GM18499 (cell line): ENCODE results near the gene DUSP10.
A peak's percentile ranks its signal among the peaks of the same experiment; 100 is the strongest.

Experiments used
- ATAC-seq: cut with Tn5 transposase; IDR thresholded peaks from one replicate; pipeline ENCODE4 v1.9.1; 2021; ENCODE audit warnings: moderate number of reproducible peaks; ENCODE audit not compliant: insufficient read depth, unreplicated experiment

DUSP10 gene

DNA sequence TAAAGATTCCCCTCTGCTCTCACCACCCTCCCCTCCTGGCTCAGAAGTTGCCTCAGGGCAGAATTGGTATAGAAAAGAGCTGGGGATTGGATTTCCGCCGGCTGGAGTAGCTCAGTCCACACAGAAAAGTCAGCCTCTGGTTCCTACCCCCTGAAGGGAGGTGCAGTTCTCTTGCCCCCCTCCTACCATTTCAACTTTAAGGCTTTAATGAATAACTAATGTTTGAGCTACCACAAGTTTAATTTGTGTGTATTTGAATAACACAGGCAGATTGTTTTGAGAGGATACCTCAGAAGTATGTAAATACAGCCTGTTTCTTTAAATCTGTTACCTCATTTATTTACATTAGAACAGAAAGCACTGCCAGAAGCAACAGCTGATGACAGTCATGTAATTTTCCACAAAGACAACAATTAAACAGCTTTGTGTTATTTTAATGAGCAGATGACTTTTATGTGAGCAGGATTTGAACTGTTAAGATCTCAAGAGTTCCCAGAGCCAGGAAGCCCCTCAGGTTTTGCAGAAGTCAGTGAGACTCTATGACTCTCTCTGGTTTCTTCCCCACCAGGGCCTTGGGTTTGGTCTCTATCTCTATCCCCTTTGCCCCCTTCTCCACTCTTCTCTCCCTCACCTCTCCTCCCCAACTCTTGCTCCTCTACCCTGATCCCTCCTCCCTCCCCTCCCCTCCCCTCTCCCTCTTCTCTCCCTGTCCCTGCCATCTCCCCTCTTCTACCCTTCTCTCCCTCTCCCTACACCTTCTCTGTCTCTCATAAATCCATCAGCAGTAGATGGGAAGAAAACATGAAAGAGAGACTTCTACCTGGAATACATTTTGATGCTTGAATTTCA, 26.3 kb downstream of the DUSP10 start:
- no peak for ATAC-seq

DNA sequence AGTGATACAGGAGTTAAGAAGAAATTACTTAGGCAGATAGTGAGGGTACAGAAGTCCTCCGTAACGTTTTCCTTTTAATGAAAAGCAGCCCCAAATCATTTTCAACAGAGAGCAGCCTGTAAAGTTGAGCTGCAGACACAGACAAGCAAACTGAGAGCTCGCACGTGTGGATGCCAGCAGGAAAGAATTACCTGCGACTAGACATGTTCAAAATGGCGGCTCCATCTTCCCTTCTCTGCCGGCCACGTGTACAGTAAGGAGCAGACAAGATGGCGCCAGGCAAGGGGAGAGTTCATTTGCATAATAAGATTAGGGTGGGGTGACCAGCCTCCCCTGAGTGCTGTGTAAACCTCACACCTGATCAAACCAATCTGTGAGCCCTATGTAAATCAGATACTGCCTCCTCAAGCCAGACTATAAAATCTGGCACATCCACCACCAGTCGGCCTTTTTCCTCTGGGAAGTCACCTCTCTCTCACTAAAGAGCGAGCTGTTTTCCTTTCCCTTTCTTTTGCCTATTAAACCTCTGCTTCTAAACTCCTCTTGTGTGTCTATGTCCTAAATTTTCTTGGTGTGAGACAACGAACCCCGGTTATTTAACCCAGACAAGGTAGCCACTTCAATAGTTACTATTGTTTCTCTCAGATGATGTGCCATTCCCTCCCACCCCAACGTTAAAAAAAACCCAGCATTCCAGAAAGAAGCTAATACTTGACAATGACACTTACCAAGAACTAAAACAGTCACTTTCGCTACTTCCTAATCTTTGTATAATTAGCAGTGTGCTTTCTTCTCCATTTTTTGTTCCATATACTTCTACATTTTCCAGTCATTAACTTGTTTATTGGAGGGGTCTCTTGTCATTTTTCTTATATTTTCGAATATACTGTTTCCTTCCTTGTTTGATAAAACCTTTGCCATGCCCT, 27.4 kb downstream of the DUSP10 start:
- ATAC-seq, result no peak

DNA sequence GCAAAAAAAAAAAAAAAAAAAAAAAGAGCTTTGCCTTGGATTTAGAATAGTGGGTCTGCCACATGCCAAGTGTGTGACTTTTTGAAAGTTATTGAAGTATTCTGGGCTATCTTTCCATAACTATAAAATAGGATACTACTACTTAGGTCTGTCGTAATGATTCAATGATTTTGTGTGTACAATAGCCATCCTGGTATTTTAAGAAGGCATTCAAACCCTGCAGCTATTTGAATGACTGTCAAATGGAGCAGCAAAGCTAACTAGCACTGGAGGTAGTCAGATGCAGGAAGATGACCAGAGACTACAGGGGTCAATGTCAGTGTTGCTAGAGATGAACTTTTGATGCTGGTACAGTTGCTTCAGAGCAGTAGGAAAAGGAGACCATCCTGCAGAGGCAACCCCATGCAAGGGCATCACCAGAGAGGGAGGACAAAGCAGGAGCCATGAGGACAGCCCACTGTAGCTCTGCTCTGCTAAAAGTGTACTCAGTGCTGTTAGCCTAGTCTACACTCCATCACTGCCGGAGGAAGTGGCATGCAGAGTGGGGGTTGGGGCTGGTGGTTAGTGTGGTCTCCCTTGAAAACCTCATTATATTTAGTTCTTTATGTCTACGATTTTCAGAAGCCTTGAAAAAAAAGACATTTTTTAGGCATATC, 29.0 kb downstream of the DUSP10 start:
- ATAC-seq, result peak; percentile 44

DNA sequence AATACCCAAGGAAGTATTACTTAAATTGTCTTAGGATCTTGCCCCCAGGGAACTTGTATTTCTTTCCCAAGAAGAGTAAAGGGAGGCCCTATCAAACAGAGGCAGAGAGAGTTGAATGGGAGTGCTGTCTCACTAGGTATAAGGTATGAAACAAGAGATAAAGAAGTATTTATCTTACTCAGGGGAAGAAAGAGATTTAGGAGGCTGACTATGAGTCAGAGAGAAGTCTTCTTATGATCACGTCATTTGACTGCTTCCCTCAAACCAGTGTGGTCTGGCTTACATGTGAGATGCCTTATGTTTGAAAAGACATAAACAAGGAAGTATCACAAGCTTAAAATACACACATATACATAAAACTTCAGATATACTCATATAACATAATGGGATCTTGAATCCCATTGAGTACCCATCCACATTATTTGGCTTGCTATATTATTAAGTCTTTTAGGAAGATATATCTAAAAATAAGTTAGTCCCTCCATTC, 29.6 kb downstream of the DUSP10 start:
- ATAC-seq, result peak; percentile 46

DNA sequence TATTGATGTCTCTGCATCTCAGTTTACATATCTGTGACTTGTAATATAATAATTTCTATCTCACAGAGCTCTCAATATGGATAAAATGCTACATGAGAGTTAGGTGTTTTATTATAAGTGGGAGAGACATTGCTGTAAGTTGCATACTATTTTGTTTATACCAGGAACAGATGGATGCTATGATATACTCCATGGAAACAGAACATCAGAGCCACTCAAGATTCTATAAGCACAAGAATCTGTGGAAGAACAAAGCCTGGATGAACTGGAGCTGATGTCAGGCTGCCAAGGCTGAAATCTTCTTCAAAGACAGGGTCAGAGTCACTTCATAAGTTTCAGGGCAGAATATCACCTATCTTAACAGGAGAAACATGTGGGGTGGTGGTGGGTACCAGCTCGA, 30.2 kb downstream of the DUSP10 start:
- ATAC-seq, result no peak

DNA sequence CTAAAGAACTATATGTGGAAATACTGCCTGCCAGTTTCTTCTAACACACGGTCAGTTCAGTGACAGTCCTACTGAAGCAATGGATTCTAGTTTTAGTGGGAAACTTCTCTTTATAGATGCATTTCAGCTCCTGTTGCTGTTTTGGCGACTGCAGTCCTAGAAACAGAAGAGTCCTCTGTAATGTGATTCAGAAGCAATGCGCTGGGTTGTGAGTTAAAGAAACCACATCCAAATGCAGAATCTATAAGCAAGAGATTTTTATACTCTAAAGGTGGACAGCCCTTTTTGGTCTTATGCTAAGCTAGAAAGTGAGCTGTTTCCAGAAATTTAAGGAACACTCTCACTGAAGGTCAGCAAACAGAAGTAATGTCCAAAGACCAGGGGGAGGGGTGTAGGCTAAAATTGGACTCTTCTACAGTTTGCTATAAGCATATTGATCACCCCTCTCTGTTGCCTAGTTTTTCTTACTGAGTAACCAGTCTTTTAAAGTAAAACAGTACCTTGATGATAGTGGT, 30.8 kb downstream of the DUSP10 start:
- no peak for ATAC-seq

DNA sequence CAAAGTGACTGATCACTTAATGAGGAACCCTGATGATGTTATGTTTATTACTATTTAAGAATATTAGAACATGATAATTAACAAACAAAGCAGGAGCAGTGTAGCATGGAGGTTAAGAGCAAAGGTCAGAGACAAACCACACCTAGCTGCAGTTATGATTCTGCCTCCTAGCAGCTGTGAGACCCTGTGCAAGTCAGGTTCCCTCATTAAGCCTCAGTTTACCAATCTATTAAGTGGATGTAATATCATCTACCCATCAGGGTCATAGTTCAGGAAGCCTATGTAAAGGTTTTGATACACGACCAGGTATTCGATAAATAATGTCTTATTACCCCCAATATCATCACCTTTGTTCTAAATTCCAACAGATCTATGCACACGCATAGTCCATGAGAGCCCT, 32.0 kb downstream of the DUSP10 start:
- ATAC-seq, result no peak

DNA sequence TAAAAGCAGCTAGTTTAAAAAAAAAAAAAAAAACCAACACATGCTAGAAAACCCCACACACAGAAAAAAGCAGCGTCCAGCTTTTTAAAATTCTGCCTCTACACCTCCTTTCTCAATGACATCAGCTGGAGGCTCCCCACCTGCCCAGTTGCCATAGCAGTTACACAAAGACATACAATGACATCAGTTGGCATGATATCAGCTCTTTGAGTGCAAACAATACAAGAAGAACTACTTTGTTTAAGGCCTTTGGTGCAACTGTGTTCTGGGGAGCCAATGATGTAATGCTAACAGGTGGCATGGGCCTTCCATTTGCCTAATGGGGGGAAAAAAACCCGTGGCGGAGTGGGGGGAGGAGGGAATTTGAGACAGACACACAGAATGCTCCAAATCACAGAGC, 32.9 kb downstream of the DUSP10 start:
- ATAC-seq, result no peak

DNA sequence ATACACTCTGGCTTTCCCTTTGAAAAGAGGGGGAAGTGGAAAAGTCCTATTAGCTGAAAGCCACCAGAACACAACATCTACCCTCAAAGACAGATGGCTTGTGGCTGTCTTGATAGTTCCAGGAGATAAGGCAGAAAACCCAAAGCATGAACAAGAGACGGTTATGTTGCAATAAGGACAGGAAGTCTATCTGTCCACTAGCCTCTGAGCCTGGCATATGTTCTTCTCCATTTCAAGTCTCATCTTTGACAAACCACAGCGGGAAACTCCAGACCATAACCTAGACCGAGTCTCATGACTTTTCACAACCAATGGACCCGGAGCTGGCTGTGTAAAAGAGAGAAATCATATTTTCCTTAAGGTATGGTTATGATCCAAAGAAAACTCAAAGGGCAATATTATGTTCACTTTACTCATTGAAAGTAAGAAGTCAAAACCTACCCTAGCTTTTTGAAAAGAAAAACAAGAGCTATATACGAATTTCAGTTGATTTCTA, 33.8 kb downstream of the DUSP10 start:
- ATAC-seq, result peak; percentile 39

DNA sequence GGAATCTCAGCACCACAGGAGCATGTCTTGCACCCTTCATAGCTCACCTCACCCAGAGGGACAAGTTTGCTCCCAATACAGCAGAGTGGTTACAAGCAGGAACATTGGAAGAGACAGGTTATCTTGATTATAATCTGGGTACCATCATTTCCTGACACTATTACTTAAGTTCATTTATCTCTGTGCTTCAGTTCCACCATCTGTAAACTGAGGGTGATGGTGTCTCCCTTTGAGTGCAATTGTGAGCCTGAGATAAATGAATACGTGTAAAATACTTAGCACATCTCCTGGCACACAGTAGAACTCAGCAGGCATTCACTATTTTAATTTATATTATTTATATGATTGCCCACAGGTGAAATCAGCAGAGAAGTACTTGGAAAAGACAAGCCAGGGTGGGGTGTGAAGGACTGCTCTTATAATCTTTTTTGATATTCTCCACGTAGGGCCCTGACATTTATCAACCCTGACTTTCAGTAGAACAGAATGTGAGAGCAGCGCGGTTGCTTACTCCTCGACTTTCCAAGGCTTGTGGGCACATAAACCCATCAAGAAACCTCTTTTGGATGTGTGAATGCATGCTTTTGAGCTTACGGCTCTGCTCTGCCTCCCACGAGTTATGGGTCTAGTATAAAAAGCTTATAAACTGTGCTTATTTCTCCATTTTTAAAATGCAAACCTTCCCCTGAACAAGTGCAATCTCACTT, 34.9 kb downstream of the DUSP10 start:
- ATAC-seq, result no peak

DNA sequence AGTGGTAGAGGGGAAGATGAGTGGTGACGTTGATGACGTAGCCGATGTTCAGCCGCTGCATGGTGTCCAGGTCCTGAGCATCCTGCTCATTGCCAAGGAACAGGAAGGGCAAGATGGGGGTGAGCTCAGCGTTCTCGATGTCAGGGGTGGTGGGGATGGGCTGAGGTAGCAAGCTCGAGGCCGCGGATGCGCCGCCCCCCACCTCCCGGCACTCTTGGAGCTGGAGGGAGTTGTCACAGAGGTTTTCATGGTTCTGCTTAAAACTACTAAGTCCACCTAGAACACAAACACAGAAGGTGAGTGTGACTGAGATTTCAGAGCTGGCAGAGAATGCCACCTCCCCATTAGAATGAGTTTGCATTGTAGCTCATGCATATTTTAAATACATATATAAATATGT, 35.7 kb downstream of the DUSP10 start:
- no peak for ATAC-seq

DNA sequence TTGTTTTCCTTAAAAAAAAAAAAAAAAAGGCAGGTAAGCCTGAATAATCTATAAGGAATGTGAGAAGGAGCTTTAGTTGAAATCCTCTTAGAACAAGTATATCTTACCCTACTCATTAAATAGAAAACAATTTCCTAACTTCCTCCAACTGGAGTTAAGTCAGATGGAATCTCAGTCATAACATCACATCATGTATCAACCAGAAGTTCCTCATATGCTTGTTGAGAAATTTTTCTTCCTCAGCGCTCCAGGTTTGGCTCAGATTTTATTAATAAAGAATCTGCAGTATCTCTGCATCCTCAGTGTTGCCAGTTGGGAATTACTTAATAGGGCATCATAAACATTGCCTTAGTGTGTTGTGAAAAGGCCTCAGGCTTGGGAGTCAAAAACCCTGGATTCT, 37.6 kb downstream of the DUSP10 start:
- no peak for ATAC-seq

DNA sequence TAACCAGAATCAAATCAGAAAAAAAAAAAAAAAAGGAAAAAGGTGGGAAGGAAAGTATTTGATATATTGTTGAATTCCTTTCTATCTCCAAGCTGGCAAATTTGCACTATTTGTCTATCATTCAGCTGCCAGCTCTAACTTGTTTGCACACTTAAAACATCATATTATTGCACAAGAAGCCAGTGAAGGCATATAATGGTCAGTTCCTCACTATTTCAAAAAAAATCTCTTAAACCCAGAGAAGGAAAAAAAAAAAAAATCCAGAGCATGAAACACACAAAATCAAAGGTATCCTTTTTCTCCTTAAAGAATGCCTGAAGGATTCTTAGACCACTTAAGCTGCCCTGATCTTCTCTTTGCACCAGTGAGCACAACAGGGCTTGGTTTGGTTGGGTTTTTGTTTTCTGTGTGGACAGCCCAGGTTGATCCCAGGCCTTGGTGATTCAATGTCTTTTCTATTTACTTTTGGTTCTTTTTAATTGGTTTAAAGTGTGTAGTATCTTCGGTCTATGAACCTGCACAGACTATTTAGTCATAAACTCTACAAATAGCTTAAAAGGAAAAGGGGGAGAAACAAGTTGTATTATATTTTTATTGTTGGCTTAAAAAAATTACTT, 40.2 kb downstream of the DUSP10 start:
- no peak for ATAC-seq

DNA sequence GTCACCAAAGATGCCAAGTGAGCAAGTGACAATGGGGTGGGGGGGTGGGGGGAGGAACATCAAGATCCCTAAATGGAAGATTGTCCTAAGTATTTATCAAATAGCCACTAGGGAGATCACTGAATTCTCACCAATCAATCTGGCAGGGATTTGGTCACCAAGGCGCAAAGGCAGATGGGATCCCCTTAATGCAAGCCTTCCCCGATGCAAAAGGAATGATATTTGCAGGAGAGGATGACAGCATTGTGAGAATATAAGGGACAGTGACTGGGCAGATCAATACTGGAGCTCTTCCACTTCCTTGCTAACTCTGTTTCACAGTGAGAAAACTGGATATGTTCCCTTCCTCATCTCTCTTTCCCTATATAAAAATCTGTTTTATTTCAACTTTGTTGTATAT, 40.9 kb downstream of the DUSP10 start:
- no peak for ATAC-seq

DNA sequence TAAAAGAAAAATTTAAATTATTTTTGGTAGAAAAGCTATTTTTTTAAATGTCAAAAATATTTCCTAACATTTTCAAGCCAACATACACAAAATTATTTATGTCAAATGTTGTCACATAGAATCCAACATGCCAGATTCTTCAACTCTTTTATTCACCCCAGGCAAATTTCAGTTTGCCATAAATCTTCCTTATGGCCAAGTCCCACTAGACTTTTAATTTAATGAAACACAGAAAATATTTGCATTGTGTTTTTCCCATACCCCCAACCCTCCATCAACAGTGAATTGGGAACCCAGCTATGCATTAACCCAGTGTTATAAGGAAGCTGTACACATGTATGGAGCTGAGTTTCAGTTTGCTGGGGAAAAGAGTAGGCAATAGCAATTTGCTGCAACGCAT, 41.4 kb downstream of the DUSP10 start:
- ATAC-seq, result no peak

DNA sequence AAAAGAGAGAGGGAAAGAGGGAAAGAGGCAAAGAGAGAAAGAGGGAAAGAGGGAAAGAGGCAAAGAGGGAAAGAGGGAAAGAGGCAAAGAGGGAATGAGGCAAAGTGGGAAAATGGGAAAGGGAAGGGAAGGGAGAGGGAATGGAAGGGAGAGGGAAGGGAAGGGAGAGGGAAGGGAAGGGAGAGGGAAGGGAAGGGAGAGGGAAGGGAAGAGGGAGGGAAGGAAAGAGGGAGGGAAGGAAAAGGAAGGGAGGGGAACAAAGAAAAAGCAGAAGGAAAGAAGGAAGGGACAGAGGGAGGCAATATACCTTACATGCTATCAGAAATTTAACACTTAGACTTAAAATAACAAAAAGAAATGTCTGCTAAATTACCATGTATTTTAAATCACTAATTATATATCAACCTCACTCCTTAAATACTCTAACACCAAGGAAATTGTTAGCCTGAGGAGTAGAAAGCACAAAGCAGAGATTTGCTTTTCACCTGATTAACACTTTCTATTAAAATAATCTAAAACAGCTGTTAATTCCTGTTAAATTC, 41.8 kb downstream of the DUSP10 start:
- no peak for ATAC-seq

DNA sequence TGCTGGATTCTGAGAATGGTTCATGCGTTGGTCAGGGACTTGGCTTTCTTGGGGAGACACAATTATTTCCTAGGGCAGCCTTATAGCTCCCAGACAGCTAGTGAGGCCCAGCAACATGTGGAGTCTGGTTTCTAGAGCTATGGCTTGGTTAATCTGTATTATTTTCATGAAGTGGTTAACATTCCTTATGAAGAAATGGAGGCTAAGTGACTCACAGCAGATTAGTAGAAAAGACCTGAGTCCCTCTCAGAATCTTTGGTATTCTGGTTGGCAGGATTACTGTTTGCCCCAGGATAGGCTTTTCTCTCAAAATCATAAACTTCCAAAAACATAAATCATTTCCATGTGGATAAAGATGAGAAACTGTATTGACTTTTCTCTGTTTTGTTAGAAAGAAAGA, 42.3 kb downstream of the DUSP10 start:
- no peak for ATAC-seq

DNA sequence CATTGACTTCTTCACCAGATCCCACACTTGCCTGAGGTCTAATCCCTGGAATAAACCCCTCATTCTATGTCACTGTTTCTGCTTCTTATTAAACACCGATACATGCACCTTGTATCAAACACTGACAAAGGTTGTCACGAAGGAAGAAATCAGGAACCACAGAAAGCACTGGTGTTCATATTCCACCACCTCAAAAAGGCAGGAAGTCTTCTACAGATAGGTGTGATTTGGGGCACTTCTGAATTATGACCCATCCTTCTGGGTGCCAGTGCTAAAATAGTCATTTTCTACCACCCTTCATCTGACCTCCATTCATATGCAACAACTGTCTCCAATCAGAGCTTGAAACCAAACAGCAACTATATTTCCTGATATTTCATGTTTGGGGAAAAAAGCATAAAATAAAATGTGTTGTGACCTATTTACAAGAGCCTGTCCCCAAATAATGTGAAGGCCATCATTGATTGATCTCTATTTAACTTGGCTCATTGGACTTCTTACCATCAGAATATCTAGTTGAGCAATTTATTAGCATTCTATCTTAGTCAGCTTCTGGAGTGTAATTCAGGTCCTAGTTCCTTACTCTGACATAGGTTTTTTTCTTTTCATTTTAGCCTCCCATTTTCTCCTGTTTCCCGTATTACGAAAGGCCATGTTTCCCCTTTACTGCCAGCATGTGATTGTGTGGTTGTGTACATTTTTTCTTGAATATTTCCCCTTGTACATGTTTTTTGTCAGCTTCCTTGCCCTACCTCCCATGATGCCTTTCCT, 43.1 kb downstream of the DUSP10 start:
- ATAC-seq, result no peak
